ENCODE results near the gene STRA6.
"Not testable (repeated sequence)": the region's sequence is repeated elsewhere in the genome, so short reads cannot be mapped to it uniquely, and the experiment has no call there.

Gene STRA6

GRCh38 chr15:74179983-74180880 lies 22.4 kb downstream of the STRA6 start:
- no peak for DNase-seq

GRCh38 chr15:74179101-74179841 lies 23.3 kb downstream of the STRA6 start:
- peak; percentile 40 to 74 for DNase-seq

- no peak for DNase-seq
Observed at GRCh38 chr15:74178326-74179100, 24.1 kb downstream of the STRA6 start.

- no peak for DNase-seq
Observed at GRCh38 chr15:74176262-74177214, 26.0 kb downstream of the STRA6 start.

GRCh38 chr15:74175271-74176191 lies 27.1 kb downstream of the STRA6 start:
- DNase-seq, result no peak

GRCh38 chr15:74174958-74175253 lies 27.7 kb downstream of the STRA6 start:
- DNase-seq, result no peak

GRCh38 chr15:74174219-74174957 lies 28.2 kb downstream of the STRA6 start:
- DNase-seq, result no peak

- DNase-seq, result no peak
Observed at GRCh38 chr15:74173380-74174218, 29.0 kb downstream of the STRA6 start, which contains the start of gene ISLR. Gene ISLR (plus strand): TSS chr15:74173710. CDS start chr15:74174859, 1,149 bp downstream.

- no peak for DNase-seq
Observed at GRCh38 chr15:74172701-74173379, 29.7 kb downstream of the STRA6 start.

- peak; percentile 28 to 62 for DNase-seq
Observed at GRCh38 chr15:74171965-74172541, 30.5 kb downstream of the STRA6 start.

GRCh38 chr15:74170875-74171578 lies 31.6 kb downstream of the STRA6 start:
- no peak for DNase-seq

GRCh38 chr15:74170071-74170844 lies 32.3 kb downstream of the STRA6 start:
- DNase-seq, result no peak

- no peak for DNase-seq
Observed at GRCh38 chr15:74168711-74169126, 33.9 kb downstream of the STRA6 start.

- DNase-seq, result no peak
Observed at GRCh38 chr15:74167891-74168331, 34.7 kb downstream of the STRA6 start.

- DNase-seq, result no peak
Observed at GRCh38 chr15:74165461-74165860, 37.1 kb downstream of the STRA6 start.

- not testable (repeated sequence) for DNase-seq
Observed at GRCh38 chr15:74162195-74162536, 40.4 kb downstream of the STRA6 start.

GRCh38 chr15:74160390-74160789 lies 42.2 kb downstream of the STRA6 start:
- not testable (repeated sequence) for DNase-seq
